Prostate gland (tissue), 2 donors: ENCODE measurements around the gene GPATCH2L. TPM values are rescaled to one million over a fixed set of nuclear protein-coding genes. Genes with fewer than 3 reads are reported as not detected.

Source experiments
- DNase-seq: peaks from one replicate; pipeline ENCODE4 v3.0.0-alpha.2; 2019; ENCODE audit warnings: low spot score
- H3K27ac ChIP-seq, 2 donors: fragments of 200-600 bp; sonication (generic); 2 replicates each; pipeline ENCODE4 v1.5.1; 2017 to 2019
- H3K27me3 ChIP-seq: fragments of 200-600 bp; sonication (generic); replicated peaks from 2 replicates; pipeline ENCODE4 v1.5.1; 2019; ENCODE audit not compliant: insufficient read depth
- H3K36me3 ChIP-seq, 2 donors: fragments of 200-600 bp; sonication (generic); 1 replicate in 1 of 2; 2 replicates in 1 of 2; pipeline versions ENCODE4 v1.5.1 to v1.8.1; 2017 to 2019
- H3K4me1 ChIP-seq: fragments of 200-600 bp; sonication (generic); replicated peaks from 2 replicates; pipeline ENCODE4 v1.5.1; 2019
- H3K4me3 ChIP-seq, 2 donors: fragments of 200-600 bp; sonication (generic); 2 replicates each; pipeline ENCODE4 v1.5.1; 2017 to 2019
- H3K9me3 ChIP-seq: fragments of 200-600 bp; sonication (generic); 2 replicates; pipeline ENCODE4 v1.5.1; 2017
- POLR2A ChIP-seq: fragments of 450-650 bp; IDR thresholded peaks from one replicate; pipeline ENCODE4 v1.6.1; 2016; ENCODE audit warnings: antibody characterized with exemption, mild to moderate bottlenecking
- POLR2AphosphoS5 ChIP-seq: sonication (generic); formaldehyde crosslinking; IDR thresholded peaks from one replicate; pipeline ENCODE4 v1.6.1; 2017; ENCODE audit warnings: antibody characterized with exemption
- WGBS: methylation state at CpG from one replicate; pipeline ENCODE4 v1.1.5; 2018; 5-methylcytosine and 5-hydroxymethylcytosine counted together
- intact Hi-C: fragments of 100-400 bp; cut with DNase I; formaldehyde crosslinking; loops from one replicate; pipeline ENCODE4 v1.14.2; 2022
- total RNA-seq, 2 donors: library from RNA; depleted of rRNA; stranded (reverse); fragments of >200 nt; gene quantifications; one replicate each; pipeline ENCODE4 v1.1.0, GENCODE V29; 2016
- TF ChIP-seq, protein P1 (sequence below), 4 experiments: fragments of 200-600 bp in 2 of 4; fragments of 450-650 bp in 2 of 4; sonication (generic) in 2 of 4; IDR thresholded peaks; 1 replicate in 3 of 4; 2 replicates in 1 of 4; pipeline ENCODE4 v1.5.1; 2016 to 2019; ENCODE audit warnings: antibody characterized with exemption in 4 of 4, mild to moderate bottlenecking in 2 of 4, moderate library complexity in 2 of 4

GPATCH2L gene
- total RNA-seq, 2 donors from 2014 or later, result 39.0 to 60.3 TPM

DNA sequence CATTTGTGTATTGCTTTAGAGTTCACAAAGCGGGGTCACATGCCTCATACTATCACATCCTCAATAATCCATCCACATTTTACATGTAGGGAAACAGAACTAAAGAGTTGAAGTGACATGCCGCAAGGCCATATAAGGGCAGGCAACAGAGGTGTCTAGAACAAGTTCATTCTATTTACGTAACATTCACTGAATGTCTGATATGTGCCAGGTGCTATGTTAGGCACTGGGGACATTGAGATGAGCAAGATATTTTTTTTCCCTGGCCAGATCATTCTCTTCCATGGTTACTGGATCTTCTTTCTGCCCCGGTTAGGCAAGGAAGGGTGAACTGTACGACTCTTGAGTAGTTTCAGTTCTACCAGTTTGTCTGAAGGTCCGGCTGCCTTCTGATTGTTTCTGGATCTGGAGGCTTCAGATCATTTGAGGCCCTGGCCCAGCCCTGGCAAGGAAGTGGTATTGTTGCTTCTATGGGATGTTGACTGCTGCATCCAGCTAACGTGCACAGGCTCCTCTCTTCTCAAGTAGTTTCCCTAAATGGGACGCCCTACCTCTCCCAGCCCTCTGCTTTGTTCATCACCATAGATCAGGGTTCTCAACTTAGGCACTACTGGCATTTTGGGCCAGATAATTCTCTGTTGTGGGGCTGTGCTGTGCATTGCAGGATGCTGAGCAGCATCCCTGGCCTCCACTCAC, 12.1 kb downstream of the GPATCH2L start:
- H3K36me3 ChIP-seq, result no peaks in the 10 kb centered on the region
- TF ChIP-seq POLR2A (no peak), POLR2AphosphoS5 (peak; percentile 13)
- TF ChIP-seq, protein P1, sequence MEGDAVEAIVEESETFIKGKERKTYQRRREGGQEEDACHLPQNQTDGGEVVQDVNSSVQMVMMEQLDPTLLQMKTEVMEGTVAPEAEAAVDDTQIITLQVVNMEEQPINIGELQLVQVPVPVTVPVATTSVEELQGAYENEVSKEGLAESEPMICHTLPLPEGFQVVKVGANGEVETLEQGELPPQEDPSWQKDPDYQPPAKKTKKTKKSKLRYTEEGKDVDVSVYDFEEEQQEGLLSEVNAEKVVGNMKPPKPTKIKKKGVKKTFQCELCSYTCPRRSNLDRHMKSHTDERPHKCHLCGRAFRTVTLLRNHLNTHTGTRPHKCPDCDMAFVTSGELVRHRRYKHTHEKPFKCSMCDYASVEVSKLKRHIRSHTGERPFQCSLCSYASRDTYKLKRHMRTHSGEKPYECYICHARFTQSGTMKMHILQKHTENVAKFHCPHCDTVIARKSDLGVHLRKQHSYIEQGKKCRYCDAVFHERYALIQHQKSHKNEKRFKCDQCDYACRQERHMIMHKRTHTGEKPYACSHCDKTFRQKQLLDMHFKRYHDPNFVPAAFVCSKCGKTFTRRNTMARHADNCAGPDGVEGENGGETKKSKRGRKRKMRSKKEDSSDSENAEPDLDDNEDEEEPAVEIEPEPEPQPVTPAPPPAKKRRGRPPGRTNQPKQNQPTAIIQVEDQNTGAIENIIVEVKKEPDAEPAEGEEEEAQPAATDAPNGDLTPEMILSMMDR (IDR thresholded peaks at IDR 0.05), result no peak
- H3K4me1 ChIP-seq, result no peaks in the 10 kb centered on the region
- 83% methylated on average over 8 of the region's 8 CpGs for WGBS
- no peak overlapping the region for H3K4me3 ChIP-seq
- H3K9me3 ChIP-seq, result no peaks in the 10 kb centered on the region
- no peaks in the 10 kb centered on the region for H3K27me3 ChIP-seq
- DNase-seq, result no peak
- H3K27ac ChIP-seq, result peak overlapping the region in 1 of 2 donors; percentile 53
- intact Hi-C loops, result no loop called here

DNA sequence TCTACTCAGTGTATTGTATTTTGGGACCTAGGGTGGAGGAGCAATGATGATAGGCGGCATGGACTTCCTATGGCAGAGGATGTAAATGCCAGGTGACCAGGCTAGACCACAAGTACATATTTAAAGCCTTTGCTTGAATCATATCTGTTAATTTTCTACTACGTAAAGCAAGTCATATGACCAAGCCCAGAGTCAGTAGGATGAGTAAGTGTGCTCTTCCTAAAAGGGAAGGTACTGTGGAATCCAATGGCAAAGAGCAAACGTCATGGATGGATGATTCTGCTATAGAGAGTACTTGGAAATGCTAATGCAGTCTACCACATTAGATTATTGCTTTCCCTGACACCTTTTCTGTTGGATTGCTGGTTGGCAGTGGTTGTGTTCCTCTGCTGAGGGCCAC, 16.8 kb downstream of the GPATCH2L start:
- 92% methylated on average over 3 of the region's 3 CpGs for WGBS
- H3K4me1 ChIP-seq, result no peaks in the 10 kb centered on the region
- no peak overlapping the region for H3K27ac ChIP-seq
- H3K4me3 ChIP-seq, result no peak overlapping the region
- intact Hi-C loops, result no loop called here
- H3K36me3 ChIP-seq, result no peaks in the 10 kb centered on the region
- no peak for DNase-seq
- no peaks in the 10 kb centered on the region for H3K27me3 ChIP-seq
- TF ChIP-seq POLR2AphosphoS5 (no peak), POLR2A (no peak)
- TF ChIP-seq, protein P1 (IDR thresholded peaks at IDR 0.05), result no peak
- H3K9me3 ChIP-seq, result no peaks in the 10 kb centered on the region

GRCh38 chr14:76169776-76170175, 18.1 kb downstream of the GPATCH2L start:
- TF ChIP-seq, protein P1 (IDR thresholded peaks at IDR 0.05), result no peak
- TF ChIP-seq POLR2AphosphoS5 (no peak), POLR2A (no peak)
- H3K27me3 ChIP-seq, result no peaks in the 10 kb centered on the region
- intact Hi-C loops, result no loop called here

DNA sequence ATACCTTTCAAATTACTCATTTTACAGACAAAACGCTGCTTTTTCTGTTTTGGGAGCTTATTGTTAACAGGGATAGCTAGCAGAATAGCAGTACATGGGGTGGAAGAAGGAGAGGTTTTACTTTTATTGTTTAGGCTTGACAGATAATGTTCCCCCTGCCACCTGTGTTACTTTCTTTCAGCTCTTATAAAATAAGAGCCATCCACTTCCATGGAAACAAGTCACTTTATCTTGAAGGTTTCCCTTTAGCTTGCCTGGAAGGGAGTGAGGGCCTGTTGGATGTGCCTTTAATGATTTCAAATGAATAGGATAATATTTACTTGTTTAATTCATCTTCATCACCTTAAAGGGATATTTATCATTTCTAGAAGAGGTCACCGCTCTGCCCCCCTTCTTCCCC, 23.3 kb downstream of the GPATCH2L start:
- H3K4me3 ChIP-seq, result no peak overlapping the region
- WGBS, result 94% methylated on average over 2 of the region's 2 CpGs
- H3K36me3 ChIP-seq, result no peaks in the 10 kb centered on the region
- H3K4me1 ChIP-seq, result no peaks in the 10 kb centered on the region
- H3K9me3 ChIP-seq, result no peaks in the 10 kb centered on the region
- TF ChIP-seq, protein P1 (IDR thresholded peaks at IDR 0.05), result no peak
- TF ChIP-seq POLR2AphosphoS5 (no peak), POLR2A (no peak)
- no peaks in the 10 kb centered on the region for H3K27me3 ChIP-seq
- H3K27ac ChIP-seq, result no peak overlapping the region
- intact Hi-C loops, result no loop called here
- no peak for DNase-seq

More at GRCh38 chr14:76169776-76170175, 18.1 kb downstream of the GPATCH2L start:
- H3K27ac ChIP-seq, result no peak overlapping the region
- no peaks in the 10 kb centered on the region for H3K36me3 ChIP-seq
- 53% methylated on average over 3 of the region's 3 CpGs for WGBS
- H3K4me3 ChIP-seq, result no peak overlapping the region
- no peaks in the 10 kb centered on the region for H3K4me1 ChIP-seq
- H3K9me3 ChIP-seq, result no peaks in the 10 kb centered on the region
- DNase-seq, result no peak

DNA sequence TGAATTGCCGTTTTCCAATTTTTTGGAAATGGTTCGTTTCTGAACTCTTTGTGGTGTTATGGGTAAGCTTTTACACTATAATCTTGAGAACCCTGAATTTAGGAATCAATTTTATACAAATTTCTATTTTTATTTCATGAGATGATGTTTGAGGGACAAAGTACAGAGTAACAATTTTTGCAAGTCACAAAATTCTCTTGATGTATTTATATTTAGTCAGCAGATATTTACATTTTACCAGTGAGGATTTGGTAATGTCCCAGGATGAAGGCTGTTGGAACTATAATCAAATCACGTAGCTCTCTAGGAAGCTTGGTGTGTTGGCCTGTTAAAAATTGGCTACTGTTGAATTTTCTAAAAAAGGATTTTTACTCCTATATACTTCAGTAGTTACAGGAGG, 24.2 kb downstream of the GPATCH2L start:
- no peak for DNase-seq
- no peak overlapping the region for H3K4me3 ChIP-seq
- 89% methylated on average over 3 of the region's 3 CpGs for WGBS
- TF ChIP-seq, protein P1 (IDR thresholded peaks at IDR 0.05), result no peak
- TF ChIP-seq POLR2AphosphoS5 (no peak), POLR2A (no peak)
- intact Hi-C loops, result no loop called here
- no peaks in the 10 kb centered on the region for H3K9me3 ChIP-seq
- H3K36me3 ChIP-seq, result peaks cover 0 to 3% of the 10 kb centered on the region in 2 donors
- no peak overlapping the region for H3K27ac ChIP-seq
- H3K4me1 ChIP-seq, result no peaks in the 10 kb centered on the region
- H3K27me3 ChIP-seq, result no peaks in the 10 kb centered on the region
